Smooth muscle cell (in vitro differentiated cells): ENCODE measurements around the gene HTR6. TPM values are rescaled to one million over a fixed set of nuclear protein-coding genes. Genes with fewer than 3 reads are reported as not detected.

ENCODE experiments used
- DNase-seq: peaks from one replicate; lab custom pipeline; 2025; ENCODE audit not compliant: unreplicated experiment; lab: John Stamatoyannopoulos, UW
- H2AFZ ChIP-seq: fragments of 200-600 bp; sonication (generic); 2 replicates; pipeline ENCODE4 v1.6.0; 2016; ENCODE audit warnings: antibody characterized with exemption, low read depth, mild to moderate bottlenecking
- H3F3A ChIP-seq: fragments of 200-600 bp; sonication (generic); 2 replicates; pipeline ENCODE4 v1.6.0; 2017; ENCODE audit warnings: antibody characterized with exemption, low read depth
- H3K27ac ChIP-seq: fragments of 200-600 bp; sonication (generic); 2 replicates; pipeline ENCODE4 v1.5.1; 2016; ENCODE audit warnings: low read depth, mild to moderate bottlenecking
- H3K27me3 ChIP-seq: fragments of 200-600 bp; sonication (generic); 2 replicates; pipeline ENCODE4 v1.6.1; 2016; ENCODE audit warnings: low read depth, mild to moderate bottlenecking
- H3K36me3 ChIP-seq: fragments of 200-600 bp; sonication (generic); 2 replicates; pipeline ENCODE4 v1.5.1; 2016; ENCODE audit warnings: low read depth
- H3K4me1 ChIP-seq: fragments of 200-600 bp; sonication (generic); 2 replicates; pipeline ENCODE4 v1.5.1; 2016; ENCODE audit warnings: low read depth
- H3K4me2 ChIP-seq: fragments of 200-600 bp; sonication (generic); 2 replicates; pipeline ENCODE4 v1.6.0; 2016; ENCODE audit warnings: mild to moderate bottlenecking
- H3K4me3 ChIP-seq: fragments of 200-600 bp; sonication (generic); 2 replicates; pipeline ENCODE4 v1.5.1; 2016; ENCODE audit warnings: mild to moderate bottlenecking
- H3K79me2 ChIP-seq: fragments of 200-600 bp; sonication (generic); 2 replicates; pipeline ENCODE4 v1.6.0; 2016; ENCODE audit warnings: low read depth, mild to moderate bottlenecking
- H3K9ac ChIP-seq: fragments of 200-600 bp; sonication (generic); 2 replicates; pipeline ENCODE4 v1.6.0; 2016; ENCODE audit warnings: low read depth
- H3K9me3 ChIP-seq: fragments of 200-600 bp; sonication (generic); replicated peaks from 2 replicates; pipeline ENCODE4 v1.5.1; 2016; ENCODE audit warnings: low read depth
- H4K20me1 ChIP-seq: fragments of 200-600 bp; sonication (generic); 2 replicates; pipeline ENCODE4 v1.6.0; 2016; ENCODE audit warnings: low read depth
- WGBS: methylation state at CpG from one replicate; pipeline ENCODE4 v1.1.7; 2016; ENCODE audit warnings: low lambda C conversion rate; 5-methylcytosine and 5-hydroxymethylcytosine counted together
- polyA plus RNA-seq: library from polyadenylated mRNA; unstranded; fragments of >200 nt; fragmentation: Nextera tagmentation; extraction: Ambion mirVana; gene quantifications from 2 replicates; pipeline ENCODE4 v1.2.1, GENCODE V29; 2016
- total RNA-seq: library from RNA; depleted of rRNA; stranded (reverse); fragments of >200 nt; gene quantifications from 2 replicates; pipeline ENCODE4 v1.2.3, GENCODE V29; 2014
- TF ChIP-seq, protein P1 (sequence below): fragments of 200-600 bp; sonication (generic); IDR thresholded peaks from 2 replicates; pipeline ENCODE4 v1.5.1; 2017; ENCODE audit warnings: borderline replicate concordance, mild to moderate bottlenecking, antibody characterized with exemption; ENCODE audit not compliant: insufficient read depth, poor library complexity, severe bottlenecking

Gene HTR6
- total and polyA plus RNA-seq, 2 experiments from 2014 or later, result not detected

GRCh38 chr1:19621274-19621950 is 43.3 kb upstream of the HTR6 start:
- no peaks in the 10 kb centered on the region for H3K9me3 ChIP-seq
- H3F3A ChIP-seq, result no peaks in the 10 kb centered on the region
- no peak overlapping the region for H3K4me3 ChIP-seq
- no peak overlapping the region for H3K4me2 ChIP-seq
- WGBS, result 98% methylated on average over 4 of the region's 4 CpGs
- H3K9ac ChIP-seq, result no peak overlapping the region
- H3K4me1 ChIP-seq, result no peaks in the 10 kb centered on the region
- H3K79me2 ChIP-seq, result peaks cover 24% of the 10 kb centered on the region
- H4K20me1 ChIP-seq, result peaks cover 88% of the 10 kb centered on the region
- H3K36me3 ChIP-seq, result peaks cover 6% of the 10 kb centered on the region
- no peak overlapping the region for H2AFZ ChIP-seq
- DNase-seq, result no peak
- H3K27me3 ChIP-seq, result no peaks in the 10 kb centered on the region
- TF ChIP-seq, protein P1, sequence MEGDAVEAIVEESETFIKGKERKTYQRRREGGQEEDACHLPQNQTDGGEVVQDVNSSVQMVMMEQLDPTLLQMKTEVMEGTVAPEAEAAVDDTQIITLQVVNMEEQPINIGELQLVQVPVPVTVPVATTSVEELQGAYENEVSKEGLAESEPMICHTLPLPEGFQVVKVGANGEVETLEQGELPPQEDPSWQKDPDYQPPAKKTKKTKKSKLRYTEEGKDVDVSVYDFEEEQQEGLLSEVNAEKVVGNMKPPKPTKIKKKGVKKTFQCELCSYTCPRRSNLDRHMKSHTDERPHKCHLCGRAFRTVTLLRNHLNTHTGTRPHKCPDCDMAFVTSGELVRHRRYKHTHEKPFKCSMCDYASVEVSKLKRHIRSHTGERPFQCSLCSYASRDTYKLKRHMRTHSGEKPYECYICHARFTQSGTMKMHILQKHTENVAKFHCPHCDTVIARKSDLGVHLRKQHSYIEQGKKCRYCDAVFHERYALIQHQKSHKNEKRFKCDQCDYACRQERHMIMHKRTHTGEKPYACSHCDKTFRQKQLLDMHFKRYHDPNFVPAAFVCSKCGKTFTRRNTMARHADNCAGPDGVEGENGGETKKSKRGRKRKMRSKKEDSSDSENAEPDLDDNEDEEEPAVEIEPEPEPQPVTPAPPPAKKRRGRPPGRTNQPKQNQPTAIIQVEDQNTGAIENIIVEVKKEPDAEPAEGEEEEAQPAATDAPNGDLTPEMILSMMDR, result no peak
- H3K27ac ChIP-seq, result no peak overlapping the region

- Histone ChIP-seq H3K9ac (no peak overlapping the region), H3K4me1 (no peaks in the 10 kb centered on the region), H3K27ac (no peak overlapping the region), H3K27me3 (no peaks in the 10 kb centered on the region), H3K9me3 (no peaks in the 10 kb centered on the region), H3K36me3 (peaks cover 11% of the 10 kb centered on the region), H3K4me2 (no peak overlapping the region), H3K4me3 (no peak overlapping the region), H4K20me1 (peaks cover 80% of the 10 kb centered on the region), H2AFZ (no peak overlapping the region), H3F3A (no peaks in the 10 kb centered on the region), H3K79me2 (peaks cover 20% of the 10 kb centered on the region)
- TF ChIP-seq, protein P1, result no peak
- no peak for DNase-seq
- WGBS, result 90% methylated on average over 1 of the region's 1 CpG
Observed at GRCh38 chr1:19622204-19622603, 42.5 kb upstream of the HTR6 start.

GRCh38 chr1:19623523-19623922 is 41.2 kb upstream of the HTR6 start:
- no peak for DNase-seq
- WGBS, result 98% methylated on average over 3 of the region's 3 CpGs
- Histone ChIP-seq H3K9ac (no peak overlapping the region), H4K20me1 (peaks cover 68% of the 10 kb centered on the region), H3K27ac (no peak overlapping the region), H2AFZ (no peak overlapping the region), H3K36me3 (peaks cover 11% of the 10 kb centered on the region), H3K4me2 (no peak overlapping the region), H3K4me1 (no peaks in the 10 kb centered on the region), H3K9me3 (no peaks in the 10 kb centered on the region), H3K27me3 (no peaks in the 10 kb centered on the region), H3K4me3 (no peak overlapping the region), H3F3A (no peaks in the 10 kb centered on the region), H3K79me2 (peaks cover 10% of the 10 kb centered on the region)
- TF ChIP-seq, protein P1, result no peak
